ENCODE measurements around the gene PHTF1. TPM values are rescaled to one million over a fixed set of nuclear protein-coding genes. Genes with fewer than 3 reads are reported as not detected.

Gene PHTF1
- total RNA-seq, 1 donor, result 8.1 TPM

DNA sequence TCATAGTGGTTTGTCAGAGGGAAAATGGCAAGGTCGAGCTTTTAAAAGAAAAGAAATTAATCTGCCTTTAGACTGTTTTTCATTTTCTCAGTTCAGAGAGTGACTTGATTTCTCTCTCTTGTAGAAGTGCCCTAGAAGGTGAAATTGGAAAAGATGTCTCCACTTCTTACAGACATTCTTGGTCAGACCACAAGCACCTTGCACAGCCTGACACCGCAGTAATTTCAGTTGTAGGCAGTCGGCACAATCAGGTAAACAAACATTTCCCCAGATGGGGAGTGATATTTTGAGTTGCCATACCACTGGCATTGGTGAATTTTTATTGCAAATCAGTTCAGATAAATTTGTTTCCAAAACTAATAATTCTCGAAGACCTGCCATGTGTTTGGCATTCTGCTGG is 86.8 kb downstream of the PHTF1 start:
- Histone ChIP-seq H3K4me3 (ENCODE audit: low read length) (no peak overlapping the region), H3K4me1 (ENCODE audit: insufficient read depth, low read length) (peaks cover 7% of the 10 kb centered on the region), H3K9me3 (ENCODE audit: low read depth, low read length) (no peaks in the 10 kb centered on the region), H3K27me3 (ENCODE audit: insufficient read depth, low read length) (no peaks in the 10 kb centered on the region)

DNA sequence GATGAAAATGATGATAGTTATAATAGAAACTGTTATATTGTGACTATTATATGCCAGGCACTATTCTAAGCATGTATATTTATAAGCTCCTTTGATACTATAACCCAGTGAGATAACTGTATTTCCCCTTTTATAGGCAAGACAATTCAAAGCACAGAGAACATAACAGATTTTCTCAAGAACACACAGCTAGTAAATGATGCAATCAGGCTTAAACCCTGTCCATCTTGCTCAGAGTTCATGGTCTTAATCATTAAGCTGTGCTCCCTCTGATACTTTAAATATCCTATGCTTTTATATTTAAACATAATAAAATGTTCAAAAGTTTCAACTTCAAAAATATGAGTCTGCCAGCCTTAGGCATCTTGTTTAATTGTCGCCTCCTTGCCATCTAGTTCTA is 88.6 kb downstream of the PHTF1 start:
- no peaks in the 10 kb centered on the region for H3K27me3 ChIP-seq (ENCODE audit: insufficient read depth, low read length)

DNA sequence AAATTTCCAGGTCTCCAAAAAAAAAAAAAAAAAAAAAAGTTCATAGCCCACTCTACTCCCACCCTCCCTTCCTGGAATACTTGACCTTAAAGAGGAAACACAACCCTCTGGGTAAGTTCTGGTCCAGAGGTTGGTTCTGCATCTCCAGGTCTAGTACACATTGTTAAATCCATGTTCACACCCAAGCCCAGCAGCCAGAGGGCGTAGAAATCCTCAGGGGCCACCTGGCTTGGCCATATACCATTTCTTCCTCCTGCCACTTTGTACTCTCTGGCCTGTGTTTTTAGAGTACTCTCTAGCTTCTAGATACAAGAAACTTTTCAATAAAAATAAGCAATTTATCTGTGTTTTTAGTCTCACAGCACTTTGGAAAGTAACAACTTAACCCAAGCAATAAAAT is 89.3 kb downstream of the PHTF1 start:
- peaks cover 1% of the 10 kb centered on the region for H3K4me1 ChIP-seq (ENCODE audit: insufficient read depth, low read length)
- no peaks in the 10 kb centered on the region for H3K9me3 ChIP-seq (ENCODE audit: low read depth, low read length)
- no peak overlapping the region for H3K4me3 ChIP-seq (ENCODE audit: low read length)
- H3K27me3 ChIP-seq (ENCODE audit: insufficient read depth, low read length), result no peaks in the 10 kb centered on the region

More for the DNA sequence above, 88.6 kb downstream of the PHTF1 start:
- H3K9me3 ChIP-seq (ENCODE audit: low read depth, low read length), result no peaks in the 10 kb centered on the region
- no peak overlapping the region for H3K4me3 ChIP-seq (ENCODE audit: low read length)
- peaks cover 7% of the 10 kb centered on the region for H3K4me1 ChIP-seq (ENCODE audit: insufficient read depth, low read length)

DNA sequence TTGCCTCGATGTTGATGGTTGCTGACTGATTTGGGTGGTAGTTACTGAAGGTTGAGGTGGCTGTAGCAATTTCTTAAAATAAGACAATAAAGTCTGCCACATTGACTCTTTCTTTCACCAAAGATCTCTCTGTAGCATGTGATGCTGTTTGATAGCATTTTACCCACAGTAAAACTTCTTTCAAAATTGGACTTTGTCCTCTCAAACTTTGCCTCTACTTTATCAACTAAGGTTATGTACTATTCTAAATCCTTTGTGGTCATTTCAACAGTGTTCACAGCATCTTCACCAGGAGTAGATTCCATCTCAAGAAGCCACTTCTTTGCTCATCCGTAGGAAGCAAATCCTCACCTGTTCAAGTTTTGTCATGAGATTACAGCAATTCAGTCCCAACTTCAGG is 93.2 kb downstream of the PHTF1 start:
- no peaks in the 10 kb centered on the region for H3K27me3 ChIP-seq (ENCODE audit: insufficient read depth, low read length)
- no peaks in the 10 kb centered on the region for H3K9me3 ChIP-seq (ENCODE audit: low read depth, low read length)
- H3K4me1 ChIP-seq (ENCODE audit: insufficient read depth, low read length), result peaks cover 13% of the 10 kb centered on the region
- no peak overlapping the region for H3K4me3 ChIP-seq (ENCODE audit: low read length)

DNA sequence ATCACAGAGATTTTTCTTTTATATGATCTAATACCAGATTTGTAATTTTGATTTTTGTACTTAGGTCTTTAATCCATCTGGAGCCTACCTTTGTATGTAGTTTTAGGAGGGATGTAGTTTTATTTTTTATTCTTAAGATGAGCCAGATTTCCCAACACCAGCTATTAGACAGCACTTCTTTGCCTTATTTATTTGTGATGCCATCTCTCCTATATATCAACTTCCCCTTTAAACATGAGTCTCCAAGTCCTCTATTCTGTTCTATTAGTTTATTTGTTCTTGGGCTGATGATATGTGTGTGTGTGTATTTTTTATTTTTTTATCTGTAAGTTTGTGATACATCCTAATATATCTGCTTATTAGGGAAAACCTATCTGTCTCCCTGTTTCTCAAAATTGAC is 94.2 kb downstream of the PHTF1 start:
- Histone ChIP-seq H3K4me3 (ENCODE audit: low read length) (no peak overlapping the region), H3K4me1 (ENCODE audit: insufficient read depth, low read length) (peaks cover 13% of the 10 kb centered on the region), H3K9me3 (ENCODE audit: low read depth, low read length) (no peaks in the 10 kb centered on the region), H3K27me3 (ENCODE audit: insufficient read depth, low read length) (no peaks in the 10 kb centered on the region)

DNA sequence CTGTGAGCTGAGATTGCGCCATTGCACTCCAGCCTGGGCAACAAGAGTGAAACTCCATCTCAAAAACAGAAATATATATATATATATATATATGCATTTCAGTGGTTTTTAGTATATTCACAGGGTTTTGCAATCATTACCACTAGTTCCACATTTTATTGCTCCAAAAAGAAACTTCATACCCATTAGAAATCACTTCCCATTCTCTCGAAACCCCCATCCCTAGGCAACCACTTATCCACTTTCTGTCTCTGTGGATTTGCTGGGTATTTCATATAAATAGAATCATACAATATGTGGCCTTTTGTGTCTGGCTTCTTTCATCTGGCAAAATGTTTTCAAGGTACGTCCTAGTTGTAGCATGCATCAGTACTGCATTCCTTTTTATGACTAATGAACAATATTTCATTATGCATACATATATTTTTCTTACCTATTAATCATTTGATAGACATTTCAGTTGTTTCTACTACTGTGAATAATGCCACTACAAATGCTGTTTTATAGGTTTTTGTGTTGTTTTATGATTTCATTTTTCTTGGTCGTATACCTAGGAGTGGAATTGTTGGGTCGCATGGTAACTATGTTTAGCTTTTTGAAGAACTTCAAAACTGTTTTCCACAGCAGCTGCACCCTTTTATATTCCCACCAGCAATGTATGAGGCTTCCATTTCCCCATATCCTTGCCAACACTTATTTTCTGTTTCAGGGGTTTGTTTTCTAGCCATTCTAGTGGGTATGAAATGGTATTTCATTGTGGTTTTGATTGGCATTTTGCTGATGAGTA is 95.9 kb downstream of the PHTF1 start:
- H3K27me3 ChIP-seq (ENCODE audit: insufficient read depth, low read length), result no peaks in the 10 kb centered on the region
- no peak overlapping the region for H3K4me3 ChIP-seq (ENCODE audit: low read length)
- peaks cover 13% of the 10 kb centered on the region for H3K4me1 ChIP-seq (ENCODE audit: insufficient read depth, low read length)
- H3K9me3 ChIP-seq (ENCODE audit: low read depth, low read length), result no peaks in the 10 kb centered on the region

DNA sequence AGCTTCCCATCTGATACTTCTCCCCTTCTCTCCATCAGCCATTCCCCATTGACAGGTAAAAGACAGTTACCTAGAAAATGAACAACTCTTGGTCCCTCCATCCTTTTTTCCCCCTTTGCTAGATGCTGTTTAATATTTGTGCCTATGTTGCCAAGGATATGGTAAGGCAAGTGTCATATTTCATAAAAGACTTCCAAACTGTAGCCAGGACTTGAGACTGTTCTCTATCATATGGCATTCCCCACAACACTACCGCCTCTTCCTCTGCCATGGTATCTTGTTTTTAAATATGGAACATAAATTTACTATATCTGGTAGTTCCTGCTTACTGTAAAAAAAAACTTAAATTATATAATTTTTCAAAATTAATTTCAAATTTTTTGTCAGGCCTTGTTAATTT is 97.2 kb downstream of the PHTF1 start:
- Histone ChIP-seq H3K27me3 (ENCODE audit: insufficient read depth, low read length) (no peaks in the 10 kb centered on the region), H3K4me1 (ENCODE audit: insufficient read depth, low read length) (peaks cover 13% of the 10 kb centered on the region), H3K4me3 (ENCODE audit: low read length) (no peak overlapping the region), H3K9me3 (ENCODE audit: low read depth, low read length) (no peaks in the 10 kb centered on the region)

DNA sequence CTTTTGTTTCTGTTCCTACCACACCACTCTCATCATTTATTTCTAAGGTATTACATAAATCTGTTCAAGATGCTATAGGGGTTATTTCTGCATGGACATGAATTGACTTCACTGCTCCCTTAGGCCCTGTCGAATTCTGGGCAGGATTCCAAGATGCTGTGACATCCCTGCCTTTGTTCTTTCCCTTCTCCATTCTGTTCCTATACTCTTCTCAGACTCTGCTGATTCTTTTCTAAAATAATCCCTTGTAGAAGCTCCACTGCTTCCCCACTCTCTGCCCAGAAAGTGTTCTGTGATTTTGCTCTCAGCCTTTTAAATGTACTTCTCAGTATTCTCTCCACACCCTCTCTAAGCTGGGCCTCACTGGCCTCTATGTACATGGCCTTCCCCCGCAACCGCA is 99.2 kb downstream of the PHTF1 start:
- no peaks in the 10 kb centered on the region for H3K27me3 ChIP-seq (ENCODE audit: insufficient read depth, low read length)
- peaks cover 13% of the 10 kb centered on the region for H3K4me1 ChIP-seq (ENCODE audit: insufficient read depth, low read length)
- no peaks in the 10 kb centered on the region for H3K9me3 ChIP-seq (ENCODE audit: low read depth, low read length)
- H3K4me3 ChIP-seq (ENCODE audit: low read length), result no peak overlapping the region

DNA sequence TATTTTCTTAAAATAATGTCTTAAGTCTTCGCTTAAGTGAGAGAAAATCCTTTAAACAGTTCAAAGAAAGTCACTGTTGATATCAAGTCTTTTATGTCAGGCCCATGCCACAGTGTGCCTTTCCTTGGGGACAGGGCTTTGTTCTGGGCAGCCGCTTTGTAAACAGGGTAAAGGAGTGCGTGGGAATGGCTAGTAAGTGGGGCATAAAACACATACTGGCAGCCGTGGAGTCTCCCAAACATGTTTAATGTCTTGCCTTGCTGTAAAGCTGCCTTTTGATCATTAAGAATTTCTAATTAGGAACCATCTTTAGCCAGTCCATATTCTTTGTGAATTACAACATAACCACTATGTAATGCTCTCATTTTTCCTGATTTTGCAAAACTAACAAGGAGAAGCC is 99.7 kb downstream of the PHTF1 start:
- no peak overlapping the region for H3K4me3 ChIP-seq (ENCODE audit: low read length)
- H3K27me3 ChIP-seq (ENCODE audit: insufficient read depth, low read length), result no peaks in the 10 kb centered on the region
- H3K9me3 ChIP-seq (ENCODE audit: low read depth, low read length), result no peaks in the 10 kb centered on the region
- H3K4me1 ChIP-seq (ENCODE audit: insufficient read depth, low read length), result peaks cover 12% of the 10 kb centered on the region

DNA sequence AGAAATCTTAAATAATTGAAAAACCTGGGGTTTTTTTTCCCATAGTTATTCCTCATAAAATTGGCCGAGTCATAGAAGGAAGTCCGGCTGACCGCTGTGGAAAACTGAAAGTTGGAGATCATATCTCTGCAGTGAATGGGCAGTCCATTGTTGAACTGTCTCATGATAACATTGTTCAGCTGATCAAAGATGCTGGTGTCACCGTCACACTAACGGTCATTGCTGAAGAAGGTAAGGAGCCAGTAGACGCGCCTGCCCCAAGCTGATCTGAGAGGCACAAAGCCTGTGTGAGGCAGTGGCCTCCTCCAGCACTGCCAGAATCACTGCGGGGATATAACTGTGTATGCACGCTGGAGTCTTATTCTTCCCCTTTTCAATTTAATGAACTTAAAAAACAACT is 100.3 kb downstream of the PHTF1 start:
- H3K27me3 ChIP-seq (ENCODE audit: insufficient read depth, low read length), result no peaks in the 10 kb centered on the region
- H3K9me3 ChIP-seq (ENCODE audit: low read depth, low read length), result no peaks in the 10 kb centered on the region
- H3K4me1 ChIP-seq (ENCODE audit: insufficient read depth, low read length), result peaks cover 7% of the 10 kb centered on the region
- no peak overlapping the region for H3K4me3 ChIP-seq (ENCODE audit: low read length)

DNA sequence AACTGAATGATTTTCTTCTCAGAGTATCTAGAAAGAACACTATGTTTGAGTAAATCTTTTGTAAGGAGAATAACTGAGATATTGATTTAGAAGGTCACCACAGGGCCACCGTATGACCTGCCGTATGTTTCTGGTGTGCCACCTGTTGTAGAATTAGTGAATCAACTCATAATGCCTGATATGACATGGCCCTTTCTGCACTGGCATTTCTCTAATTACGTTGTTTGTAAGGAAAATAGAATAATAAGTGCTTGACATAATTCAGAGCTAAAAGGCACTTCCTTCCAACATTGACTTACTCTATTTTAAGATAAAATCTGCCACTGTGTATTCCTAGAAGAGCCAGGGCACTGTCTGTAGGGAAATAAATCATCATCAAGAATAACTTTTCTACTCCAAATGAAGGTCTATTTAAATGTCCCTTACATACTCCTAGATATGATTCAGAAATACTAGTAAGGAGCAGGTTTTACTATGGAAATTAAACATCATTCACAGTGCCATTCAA is 101.7 kb downstream of the PHTF1 start:
- no peaks in the 10 kb centered on the region for H3K27me3 ChIP-seq (ENCODE audit: insufficient read depth, low read length)
- no peaks in the 10 kb centered on the region for H3K9me3 ChIP-seq (ENCODE audit: low read depth, low read length)
- no peak overlapping the region for H3K4me3 ChIP-seq (ENCODE audit: low read length)
- H3K4me1 ChIP-seq (ENCODE audit: insufficient read depth, low read length), result peaks cover 3% of the 10 kb centered on the region

DNA sequence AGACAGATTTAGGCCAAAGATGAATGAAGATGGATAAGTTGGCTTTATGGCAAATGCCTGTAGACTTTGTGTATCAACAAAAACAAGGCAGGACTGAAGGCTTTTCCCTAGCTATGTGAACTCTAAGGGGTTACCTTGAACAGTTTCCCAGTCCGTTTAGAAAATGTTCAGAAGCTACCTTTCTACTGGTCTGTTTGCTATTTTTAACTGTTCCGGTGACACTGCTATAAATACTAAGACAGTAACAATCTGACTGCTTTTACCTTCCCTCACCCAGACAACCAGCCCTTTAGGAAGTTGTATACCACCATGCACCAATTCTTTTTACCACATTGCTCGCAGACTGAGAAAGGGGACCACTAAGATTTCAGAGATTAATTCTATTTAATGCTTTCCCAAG is 102.2 kb downstream of the PHTF1 start:
- no peak overlapping the region for H3K4me3 ChIP-seq (ENCODE audit: low read length)
- peaks cover 2% of the 10 kb centered on the region for H3K4me1 ChIP-seq (ENCODE audit: insufficient read depth, low read length)
- no peaks in the 10 kb centered on the region for H3K27me3 ChIP-seq (ENCODE audit: insufficient read depth, low read length)
- no peaks in the 10 kb centered on the region for H3K9me3 ChIP-seq (ENCODE audit: low read depth, low read length)

DNA sequence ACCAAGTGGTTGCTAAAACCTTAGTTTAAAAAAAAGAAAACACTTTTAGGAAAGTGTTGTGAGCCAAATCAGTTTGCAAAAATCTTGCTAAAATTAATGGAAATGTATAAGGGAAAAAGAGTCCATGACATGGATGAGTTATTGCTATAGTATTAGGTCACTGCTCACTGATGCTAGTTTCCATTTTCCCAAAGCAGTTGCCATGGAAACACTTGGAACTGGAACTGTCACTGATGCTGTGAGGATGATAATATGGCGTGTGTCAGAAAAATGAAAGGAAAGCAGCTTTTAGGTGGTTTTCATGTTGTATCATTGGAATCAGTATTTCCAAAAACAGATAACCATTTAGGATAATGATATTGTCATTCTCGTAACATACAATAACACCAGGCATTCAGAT is 104.4 kb downstream of the PHTF1 start:
- no peaks in the 10 kb centered on the region for H3K9me3 ChIP-seq (ENCODE audit: low read depth, low read length)
- H3K4me3 ChIP-seq (ENCODE audit: low read length), result no peak overlapping the region
- H3K27me3 ChIP-seq (ENCODE audit: insufficient read depth, low read length), result no peaks in the 10 kb centered on the region
- H3K4me1 ChIP-seq (ENCODE audit: insufficient read depth, low read length), result no peaks in the 10 kb centered on the region

DNA sequence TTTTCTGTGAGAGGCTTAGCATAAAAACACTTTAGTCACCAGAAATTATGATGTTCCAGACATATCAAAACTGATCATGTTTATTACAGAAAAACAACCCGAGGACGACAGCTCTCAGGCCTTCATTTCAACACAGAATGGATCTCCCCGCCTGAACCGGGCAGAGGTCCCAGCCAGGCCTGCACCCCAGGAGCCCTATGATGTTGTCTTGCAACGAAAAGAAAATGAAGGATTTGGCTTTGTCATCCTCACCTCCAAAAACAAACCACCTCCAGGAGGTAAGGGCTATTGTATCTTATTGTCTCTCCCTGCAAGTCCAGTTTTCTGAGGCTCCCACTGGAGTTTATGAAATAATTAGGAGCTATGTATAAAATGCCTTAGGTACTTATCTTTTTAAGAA is 105.5 kb downstream of the PHTF1 start:
- Histone ChIP-seq H3K4me1 (ENCODE audit: insufficient read depth, low read length) (no peaks in the 10 kb centered on the region), H3K27me3 (ENCODE audit: insufficient read depth, low read length) (no peaks in the 10 kb centered on the region), H3K9me3 (ENCODE audit: low read depth, low read length) (no peaks in the 10 kb centered on the region), H3K4me3 (ENCODE audit: low read length) (no peak overlapping the region)

DNA sequence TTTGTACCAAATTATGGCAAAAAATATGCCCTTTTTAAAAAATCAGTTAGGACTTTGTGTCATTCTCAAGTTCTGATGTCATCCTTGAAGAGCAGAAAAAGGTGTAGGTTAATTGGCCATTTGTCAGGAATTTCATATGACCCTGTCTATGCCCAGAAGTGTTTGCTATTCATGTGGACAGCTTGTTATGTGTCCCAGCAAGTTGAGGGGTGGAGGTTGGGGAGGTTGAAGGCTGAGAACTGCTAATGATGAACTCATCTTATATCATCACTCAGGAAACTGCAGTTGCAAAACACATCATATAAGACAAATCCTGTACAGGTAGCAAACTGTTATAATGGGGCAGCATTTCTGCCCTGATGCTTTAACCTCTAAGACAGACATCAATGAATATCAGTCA is 106.5 kb downstream of the PHTF1 start:
- no peaks in the 10 kb centered on the region for H3K9me3 ChIP-seq (ENCODE audit: low read depth, low read length)
- no peaks in the 10 kb centered on the region for H3K4me1 ChIP-seq (ENCODE audit: insufficient read depth, low read length)
- H3K27me3 ChIP-seq (ENCODE audit: insufficient read depth, low read length), result no peaks in the 10 kb centered on the region
- no peak overlapping the region for H3K4me3 ChIP-seq (ENCODE audit: low read length)

DNA sequence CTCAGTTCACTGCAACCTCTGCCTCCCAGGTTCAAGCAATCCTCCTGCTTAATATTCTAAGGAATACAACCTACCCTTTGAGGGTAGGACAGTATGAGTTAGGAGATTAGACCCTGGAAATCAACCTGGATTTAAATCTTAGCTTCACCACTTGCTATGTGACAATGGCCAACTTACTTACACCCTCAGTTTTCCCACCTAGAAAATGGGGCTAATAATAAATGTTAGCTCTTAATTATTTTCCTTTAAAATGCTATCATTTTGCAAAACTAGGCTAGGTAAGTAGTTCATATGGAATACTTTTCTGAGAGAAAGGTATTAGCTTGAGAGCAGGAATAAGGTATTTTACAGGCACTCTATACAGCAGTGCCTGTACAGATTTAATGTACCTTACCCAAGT is 110.8 kb downstream of the PHTF1 start:
- Histone ChIP-seq H3K4me1 (ENCODE audit: insufficient read depth, low read length) (no peaks in the 10 kb centered on the region), H3K9me3 (ENCODE audit: low read depth, low read length) (no peaks in the 10 kb centered on the region), H3K4me3 (ENCODE audit: low read length) (no peak overlapping the region), H3K27me3 (ENCODE audit: insufficient read depth, low read length) (no peaks in the 10 kb centered on the region)
